ENCODE results near the gene FGG.

FGG gene

GRCh38 chr4:154612472-154613414 lies at the start of gene FGG:
Gene FGG (minus strand): TSS chr4:154612656. CDS start chr4:154612609, 47 bp downstream.
- DNase-seq (ENCODE audit: low read depth), result no peak

DNA sequence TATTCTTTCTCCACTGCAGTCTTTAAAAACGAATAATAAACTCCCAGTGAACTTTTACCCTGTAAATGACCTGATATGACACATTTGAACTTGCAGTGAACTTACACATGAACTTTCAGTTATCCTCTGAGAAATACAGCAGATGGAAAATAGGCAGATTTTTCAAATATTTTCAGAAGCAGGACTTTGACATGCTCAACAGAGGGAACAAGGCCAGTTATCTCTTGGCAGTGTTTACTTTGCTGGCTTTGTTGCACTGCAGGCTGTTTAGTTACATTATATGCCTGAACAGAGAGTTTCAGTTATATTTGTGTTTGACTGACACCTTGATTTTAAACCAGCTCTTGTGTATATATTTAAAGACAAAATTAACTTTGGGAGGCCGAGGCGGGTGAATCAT lies 47.6 kb upstream of the FGG start:
- no peak for DNase-seq (ENCODE audit: low read depth)

GRCh38 chr4:154658680-154659405 lies 46.4 kb upstream of the FGG start:
- DNase-seq (ENCODE audit: low read depth), result no peak

DNA sequence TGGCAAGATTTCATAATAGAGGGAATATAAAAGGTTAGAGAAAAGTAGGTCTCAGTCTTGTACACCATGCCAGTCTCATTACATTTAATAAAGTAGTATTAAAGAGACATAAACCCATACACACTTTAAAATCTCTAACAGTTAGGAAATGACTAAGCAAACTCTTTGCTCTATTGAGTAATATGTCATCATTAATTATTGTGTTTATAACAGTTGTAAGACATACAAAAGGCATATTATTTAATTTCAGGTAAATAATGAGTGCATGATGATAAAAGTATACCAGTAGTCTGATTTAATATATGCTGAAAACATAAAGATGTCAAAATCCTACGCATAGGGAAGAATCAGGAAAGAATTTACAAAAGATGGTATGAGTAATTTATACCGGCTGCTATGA lies 31.0 kb upstream of the FGG start:
- no peak for DNase-seq (ENCODE audit: low read depth)

DNA sequence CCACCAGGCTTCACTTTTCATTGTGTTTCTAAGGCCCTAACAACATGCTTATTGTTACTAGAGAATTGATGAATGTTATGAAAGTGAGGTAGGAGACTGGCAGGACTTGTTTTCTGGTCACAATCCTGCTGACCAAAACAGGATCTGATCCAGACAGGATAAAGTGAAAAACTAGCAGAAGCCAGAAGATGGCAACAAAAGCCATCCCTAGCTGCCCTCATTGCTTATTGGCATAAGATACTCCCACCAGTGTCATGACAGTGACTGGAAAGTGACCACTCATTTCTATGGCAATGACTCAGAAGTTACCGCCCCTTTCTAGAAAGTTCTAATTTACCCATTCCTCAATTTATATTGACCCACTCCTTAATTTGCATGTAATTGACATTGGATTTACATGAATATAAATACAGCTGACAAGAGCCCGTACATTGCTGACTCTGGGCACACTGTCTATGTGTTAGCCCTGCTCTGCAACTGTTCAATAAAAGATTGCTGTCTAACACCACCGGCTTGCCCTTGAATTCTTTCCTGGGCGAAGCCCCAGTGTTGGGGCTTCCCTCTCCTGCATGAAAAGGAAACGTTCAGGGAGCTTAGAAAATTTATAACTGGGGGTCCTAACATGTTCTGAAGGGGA lies 30.0 kb upstream of the FGG start:
- no peak for DNase-seq (ENCODE audit: low read depth)

DNA sequence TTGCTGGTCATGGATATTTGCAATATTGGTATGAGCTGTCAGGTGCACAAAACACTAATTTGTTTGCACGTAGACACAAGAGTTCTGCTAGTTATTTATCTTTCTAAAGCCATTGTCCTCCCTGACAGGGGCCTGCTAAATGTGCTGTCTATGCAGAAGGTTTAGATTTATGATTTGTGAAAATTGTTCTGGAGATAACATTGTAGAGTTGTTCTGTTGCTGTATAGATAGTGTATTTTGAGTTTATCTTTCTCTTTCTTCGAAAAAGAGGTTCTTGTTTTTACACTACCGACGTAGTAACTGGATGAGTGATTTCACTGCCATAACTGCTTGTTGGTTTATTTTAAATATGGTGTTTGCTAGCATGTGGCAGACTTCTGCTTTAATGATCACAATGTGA lies 28.5 kb upstream of the FGG start:
- no peak for DNase-seq (ENCODE audit: low read depth)

- DNase-seq (ENCODE audit: low read depth), result no peak
These were observed 21.6 kb upstream of the FGG start for GRCh38 chr4:154634058-154634457.

GRCh38 chr4:154631828-154632227 lies 19.4 kb upstream of the FGG start:
- no peak for DNase-seq (ENCODE audit: low read depth)

DNA sequence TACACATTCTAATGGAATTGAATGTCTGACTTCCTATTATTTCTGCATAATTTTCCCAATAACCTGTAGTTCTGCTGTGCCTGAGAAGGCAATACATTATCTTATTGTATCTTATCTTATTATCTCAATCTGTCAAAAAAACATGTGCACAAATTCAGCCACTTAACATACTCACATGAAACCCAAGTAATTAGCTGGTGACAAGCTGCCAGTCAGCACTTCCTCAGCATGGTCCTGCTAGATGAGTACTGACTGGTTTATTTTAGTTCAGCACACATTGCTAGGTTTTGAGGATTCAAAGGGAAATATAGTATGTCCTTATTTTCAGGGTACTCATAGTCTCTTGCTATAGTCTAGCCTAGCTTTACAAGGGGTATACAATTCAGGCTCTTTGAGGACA lies 17.9 kb upstream of the FGG start:
- no peak for DNase-seq (ENCODE audit: low read depth)

GRCh38 chr4:154626793-154627484 lies 14.5 kb upstream of the FGG start:
- no peak for DNase-seq (ENCODE audit: low read depth)

DNA sequence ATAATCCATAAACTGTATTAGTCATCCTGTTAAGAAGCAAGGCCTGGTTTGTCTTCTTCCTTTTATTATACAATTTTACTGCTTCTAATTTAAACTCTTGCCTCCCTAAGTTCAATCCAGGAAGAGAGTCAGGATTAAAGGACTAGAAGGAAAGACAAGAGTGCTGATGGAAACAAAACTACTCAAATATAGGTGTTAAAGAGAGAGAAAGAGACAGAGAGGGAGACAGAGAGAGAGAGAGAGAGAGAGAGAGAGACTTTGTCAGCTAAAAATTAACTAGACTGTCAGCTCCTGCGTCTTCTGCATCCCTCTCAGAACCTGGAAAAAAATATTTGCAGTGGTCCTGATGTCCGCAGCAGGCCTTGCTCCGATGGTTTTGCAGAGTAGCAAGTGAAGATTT lies 13.5 kb upstream of the FGG start:
- no peak for DNase-seq (ENCODE audit: low read depth)

DNA sequence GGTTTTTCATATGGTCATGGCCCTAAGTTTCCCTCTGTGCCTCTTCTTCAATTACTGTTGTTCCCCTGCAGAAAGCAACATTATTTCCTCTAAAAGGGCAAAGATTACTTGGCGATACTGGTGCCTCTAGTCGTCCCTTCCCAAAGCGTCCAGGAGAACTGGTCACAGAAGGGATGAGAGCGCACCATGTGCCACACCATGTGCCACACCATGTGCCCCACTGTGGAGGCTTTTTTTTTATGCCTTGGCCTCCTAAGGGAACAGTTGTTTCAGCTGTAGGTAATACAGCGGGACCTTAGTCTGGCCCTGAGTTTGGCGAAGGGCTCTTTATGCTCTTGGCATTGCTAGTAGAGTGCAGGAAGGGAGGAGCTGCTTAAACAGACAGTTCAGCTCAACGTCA lies 11.5 kb upstream of the FGG start:
- DNase-seq (ENCODE audit: low read depth), result no peak

GRCh38 chr4:154623436-154623835 lies 11.0 kb upstream of the FGG start:
- DNase-seq (ENCODE audit: low read depth), result no peak

DNA sequence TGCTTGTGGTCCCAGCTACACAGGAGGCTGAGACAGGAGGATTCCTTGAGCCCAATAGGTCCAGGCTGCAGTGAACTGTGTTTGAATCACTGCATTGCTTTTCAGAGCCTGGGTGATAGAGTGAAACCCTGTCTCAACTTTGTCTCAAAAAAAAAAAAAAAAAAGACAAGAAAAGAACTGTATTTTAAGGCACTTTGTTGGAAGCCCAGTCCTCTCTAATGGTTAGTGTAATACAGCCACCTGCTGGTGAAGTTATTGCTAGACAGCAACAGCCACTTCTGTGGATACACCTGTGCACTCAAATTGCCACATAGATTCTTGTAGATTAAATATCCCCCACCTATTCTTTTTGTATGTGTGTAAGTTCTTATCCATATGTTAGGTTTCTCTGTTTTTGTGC lies 10.1 kb upstream of the FGG start:
- DNase-seq (ENCODE audit: low read depth), result no peak

GRCh38 chr4:154620111-154620510 lies 7.7 kb upstream of the FGG start:
- DNase-seq (ENCODE audit: low read depth), result no peak

GRCh38 chr4:154618708-154619315 lies 6.4 kb upstream of the FGG start:
- DNase-seq (ENCODE audit: low read depth), result no peak

- DNase-seq (ENCODE audit: low read depth), result no peak
These were observed 5.4 kb upstream of the FGG start for GRCh38 chr4:154617820-154618317.

- no peak for DNase-seq (ENCODE audit: low read depth)
These were observed 4.3 kb upstream of the FGG start for GRCh38 chr4:154616731-154617130.

- DNase-seq (ENCODE audit: low read depth), result no peak
These were observed 3.8 kb upstream of the FGG start for GRCh38 chr4:154616287-154616686.

DNA sequence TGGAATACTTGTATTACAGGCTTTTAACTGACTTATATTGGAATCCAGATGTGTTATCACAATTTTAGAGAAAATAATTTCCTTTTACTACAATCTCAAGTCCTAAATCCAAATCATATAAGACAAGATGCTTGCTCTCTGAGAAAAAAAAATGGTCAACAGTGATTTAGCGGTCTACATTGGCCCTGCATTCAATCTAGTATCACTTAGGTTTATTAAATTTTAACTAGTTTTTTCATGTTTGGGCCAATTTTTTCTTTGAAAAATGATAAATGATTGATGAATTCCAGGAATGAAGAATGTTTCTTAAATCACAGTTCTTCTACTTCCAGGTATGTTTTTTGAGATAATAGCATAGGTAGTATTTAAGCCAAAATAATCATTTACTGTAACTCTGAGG lies 2.8 kb upstream of the FGG start:
- DNase-seq (ENCODE audit: low read depth), result no peak

GRCh38 chr4:154614306-154614705 lies 1.9 kb upstream of the FGG start:
- no peak for DNase-seq (ENCODE audit: low read depth)

- DNase-seq (ENCODE audit: low read depth), result no peak
These were observed 623 bp downstream of the FGG start for GRCh38 chr4:154611833-154612232.

All from T-helper 22 cell (primary cell).